T-cell (primary cell): ENCODE measurements around the gene PLXNB3. TPM values are rescaled to one million over a fixed set of nuclear protein-coding genes. Genes with fewer than 3 reads are reported as not detected.
"Not testable (repeated sequence)": the region's sequence is repeated elsewhere in the genome, so short reads cannot be mapped to it uniquely, and the experiment has no call there.

Source experiments
- ATAC-seq, 4 experiments: fragments of 200-7000 bp in 3 of 4; fragments of 150-1000 bp in 1 of 4; cut with Tn5 transposase; replicated peaks in 1 of 4; 1 replicate in 3 of 4; 2 replicates in 1 of 4; pipeline ENCODE4 v1.10.0; 2021; ENCODE audit warnings: moderate library complexity in 3 of 4, mild to moderate bottlenecking in 2 of 4, moderate number of reproducible peaks in 1 of 4
- CTCF ChIA-PET, 2 donors: fragments of 300-600 bp; sonication (Branson Sonifier 250); formaldehyde crosslinking; loops; one replicate each; lab custom pipeline; 2022; ENCODE audit warnings: antibody characterized with exemption in 2 of 2; lab: Charles Lee
- POLR2A ChIA-PET, 2 donors: fragments of 300-600 bp; sonication (Branson Sonifier 250); formaldehyde crosslinking; loops; one replicate each; lab custom pipeline; 2022; ENCODE audit warnings: antibody characterized with exemption in 2 of 2; lab: Charles Lee
- DNase-seq, 35 experiments: peaks; one replicate each; pipeline versions ENCODE4 v3.0.0 to v3.0.0-alpha.2; 2013 to 2023
- H3K27ac ChIP-seq: one replicate; pipeline ENCODE4 v1.5.1; 2013; ENCODE audit warnings: low read length
- H3K27me3 ChIP-seq, 2 experiments: replicated peaks in 1 of 2; 1 replicate in 1 of 2; 2 replicates in 1 of 2; pipeline versions ENCODE4 v1.6.1 to v1.7.0; 2013; ENCODE audit warnings: low read length in 1 of 2, mixed read lengths in 1 of 2; ENCODE audit not compliant: control insufficient read depth in 2 of 2, insufficient read depth in 2 of 2; ENCODE audit errors: extremely low read depth in 1 of 2
- H3K36me3 ChIP-seq, 2 donors: 1 replicate in 1 of 2; 2 replicates in 1 of 2; pipeline versions ENCODE4 v1.6.1 to v1.7.0; 2013; ENCODE audit warnings: low read length in 1 of 2; ENCODE audit not compliant: control insufficient read depth in 2 of 2, insufficient read depth in 1 of 2; ENCODE audit errors: extremely low read depth in 1 of 2
- H3K4me1 ChIP-seq, 2 experiments: 1 replicate in 1 of 2; 2 replicates in 1 of 2; pipeline versions ENCODE4 v1.6.1 to v1.7.0; 2013; ENCODE audit warnings: low read length in 2 of 2, mixed read lengths in 1 of 2; ENCODE audit not compliant: insufficient read depth in 2 of 2, control insufficient read depth in 1 of 2; ENCODE audit errors: extremely low read depth in 1 of 2
- H3K4me3 ChIP-seq, 2 donors: 1 replicate in 1 of 2; 2 replicates in 1 of 2; pipeline versions ENCODE4 v1.5.1 to v1.7.0; 2013; ENCODE audit warnings: mild to moderate bottlenecking in 2 of 2, low read length in 1 of 2, moderate library complexity in 1 of 2; ENCODE audit not compliant: control insufficient read depth in 1 of 2; ENCODE audit errors: extremely low read depth in 1 of 2
- H3K9me3 ChIP-seq: 2 replicates; pipeline ENCODE4 v1.7.0; 2013
- H3K27ac Mint-ChIP-seq, 2 donors: one replicate each; pipeline ENCODE4 v1.8.0; 2020 to 2021; ENCODE audit warnings: mild to moderate bottlenecking in 2 of 2, mixed read lengths in 2 of 2
- H3K27me3 Mint-ChIP-seq, 2 donors: one replicate each; pipeline ENCODE4 v1.8.0; 2021 to 2022; ENCODE audit warnings: mixed read lengths in 2 of 2
- H3K36me3 Mint-ChIP-seq: one replicate; pipeline ENCODE4 v1.8.0; 2021; ENCODE audit warnings: mixed read lengths
- H3K4me1 Mint-ChIP-seq, 3 donors: one replicate each; pipeline ENCODE4 v1.8.0; 2020 to 2022; ENCODE audit warnings: mixed read lengths in 3 of 3, mild to moderate bottlenecking in 1 of 3
- H3K4me3 Mint-ChIP-seq, 3 donors: one replicate each; pipeline ENCODE4 v1.8.0; 2020 to 2022; ENCODE audit warnings: mild to moderate bottlenecking in 3 of 3, mixed read lengths in 3 of 3, moderate library complexity in 3 of 3
- H3K9me3 Mint-ChIP-seq, 3 donors: one replicate each; pipeline ENCODE4 v1.8.0; 2020 to 2022; ENCODE audit warnings: mixed read lengths in 3 of 3
- WGBS: methylation state at CpG from one replicate; pipeline ENCODE4 v1.1.5; 2013; ENCODE audit warnings: missing lambda C conversion rate; ENCODE audit not compliant: insufficient coverage; 5-methylcytosine and 5-hydroxymethylcytosine counted together
- total RNA-seq, 35 experiments: library from RNA in 6 of 35; stranded (reverse) in 6 of 35; fragments of 120-200 nt in 1 of 35; gene quantifications; one replicate each; pipeline versions ENCODE4 v1.2.1 to v1.2.4 and lab custom pipeline; 2013 to 2026

The PLXNB3 gene
- total RNA-seq, 5 donors from 2014 or later (not counting 1 experiment from before 2014, with no cell fraction given) = 0.28 to 0.47 (median 0.43) TPM; not detected in 1

DNA sequence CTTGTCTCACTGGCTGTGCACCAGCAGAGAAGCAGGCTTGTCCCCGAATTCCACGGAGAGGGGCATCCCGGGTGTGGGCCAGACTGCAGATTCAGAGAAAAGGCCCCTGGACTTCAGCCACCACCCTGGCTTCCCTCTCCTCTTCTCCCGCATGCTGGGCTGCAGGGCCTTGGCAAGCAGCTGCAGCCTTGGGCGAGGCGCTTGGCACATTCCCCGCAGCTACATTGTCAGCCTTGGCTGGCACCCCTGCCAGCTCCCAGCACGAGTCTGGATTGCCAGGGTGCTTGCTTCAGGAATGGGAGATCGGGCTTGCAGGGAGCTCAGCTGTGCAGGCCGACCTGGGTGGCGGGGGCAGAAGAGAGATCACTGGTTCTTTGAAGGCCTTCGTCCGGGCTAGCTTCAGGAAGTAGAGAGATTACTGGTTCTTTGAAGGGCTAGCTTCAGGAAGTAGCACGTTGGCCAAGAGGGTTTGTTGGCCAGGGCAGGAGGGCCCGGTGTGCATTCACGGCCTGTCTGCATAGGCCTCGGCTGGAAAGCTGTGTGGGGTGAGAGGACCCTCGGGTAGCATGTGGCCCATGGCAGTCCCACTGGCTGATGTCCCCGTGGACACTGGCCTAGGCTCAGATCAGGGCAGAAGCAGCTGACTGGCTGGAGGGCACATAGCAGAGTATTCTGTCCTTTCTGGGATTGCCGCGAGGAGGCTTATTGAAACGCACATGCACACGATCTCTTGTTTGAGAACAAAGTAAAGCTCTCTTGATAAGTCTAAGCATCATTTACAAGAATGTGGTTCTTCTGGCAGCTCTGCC, 36.7 kb upstream of the PLXNB3 start:
- H3K27ac Mint-ChIP-seq = peak overlapping the region; percentile 19 to 79
- no peaks in the 10 kb centered on the region for H3K27me3 ChIP-seq
- POLR2A ChIA-PET = no interaction called here
- peak overlapping the region; percentile 81 for H3K27ac ChIP-seq
- H3K36me3 Mint-ChIP-seq = peaks cover 13% of the 10 kb centered on the region
- H3K27me3 Mint-ChIP-seq = peaks cover 0 to 4% of the 10 kb centered on the region in 2 donors
- 25% methylated on average over 7 of the region's 23 CpGs for WGBS
- peaks cover 5 to 6% (median 5%) of the 10 kb centered on the region in 3 donors for H3K9me3 Mint-ChIP-seq
- peaks cover 20 to 44% (median 27%) of the 10 kb centered on the region in 3 donors for H3K4me1 Mint-ChIP-seq
- CTCF ChIA-PET = no interaction called here
- H3K4me3 Mint-ChIP-seq = peak overlapping the region; percentile 53 to 70 (median 56)
- H3K36me3 ChIP-seq = peaks cover 4 to 8% of the 10 kb centered on the region in 2 donors
- H3K9me3 ChIP-seq = no peaks in the 10 kb centered on the region
- no peak for ATAC-seq
- H3K4me1 ChIP-seq = peaks cover 3 to 51% of the 10 kb centered on the region in 2 experiments
- peak in 1 of 35 experiments; percentile 3 for DNase-seq
- H3K4me3 ChIP-seq = peak overlapping the region in 1 of 2 donors; percentile 35

DNA sequence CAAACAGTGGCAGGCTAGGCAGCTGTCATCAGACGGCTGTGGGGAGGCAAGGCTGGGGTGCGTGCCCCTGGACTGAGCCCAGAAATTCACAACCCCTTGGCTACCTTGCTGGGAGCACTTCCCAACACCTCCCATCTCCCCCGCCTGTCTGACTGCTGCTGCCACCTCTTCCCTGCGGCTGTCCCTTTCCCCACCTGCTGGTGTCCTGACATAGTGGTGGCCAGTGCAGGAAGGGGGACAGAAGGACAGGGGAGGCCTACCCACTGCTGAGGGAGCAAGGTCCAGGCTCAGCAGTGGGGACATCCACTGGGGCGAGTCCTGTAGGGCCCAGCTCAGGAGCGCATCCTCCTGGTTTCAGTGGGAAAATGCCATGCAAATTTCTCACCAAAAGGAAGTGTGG, 36.0 kb upstream of the PLXNB3 start:
- Histone ChIP-seq H3K36me3 (peaks cover 4 to 5% of the 10 kb centered on the region in 2 donors), H3K27me3 (no peaks in the 10 kb centered on the region), H3K4me3 (no peak overlapping the region), H3K27ac (no peak overlapping the region), H3K9me3 (no peaks in the 10 kb centered on the region), H3K4me1 (peaks cover 0 to 45% of the 10 kb centered on the region in 2 experiments)
- H3K36me3 Mint-ChIP-seq = peaks cover 13% of the 10 kb centered on the region
- CTCF ChIA-PET = no interaction called here
- H3K27me3 Mint-ChIP-seq = peaks cover 0 to 3% of the 10 kb centered on the region in 2 donors
- ATAC-seq (no peak), DNase-seq (no peak)
- no peak overlapping the region for H3K4me3 Mint-ChIP-seq
- 100% methylated on average over 2 of the region's 6 CpGs for WGBS
- H3K27ac Mint-ChIP-seq = peak overlapping the region; percentile 19 to 28
- H3K9me3 Mint-ChIP-seq = peaks cover 5 to 6% (median 5%) of the 10 kb centered on the region in 3 donors
- POLR2A ChIA-PET = no interaction called here
- H3K4me1 Mint-ChIP-seq = peaks cover 15 to 37% (median 23%) of the 10 kb centered on the region in 3 donors

DNA sequence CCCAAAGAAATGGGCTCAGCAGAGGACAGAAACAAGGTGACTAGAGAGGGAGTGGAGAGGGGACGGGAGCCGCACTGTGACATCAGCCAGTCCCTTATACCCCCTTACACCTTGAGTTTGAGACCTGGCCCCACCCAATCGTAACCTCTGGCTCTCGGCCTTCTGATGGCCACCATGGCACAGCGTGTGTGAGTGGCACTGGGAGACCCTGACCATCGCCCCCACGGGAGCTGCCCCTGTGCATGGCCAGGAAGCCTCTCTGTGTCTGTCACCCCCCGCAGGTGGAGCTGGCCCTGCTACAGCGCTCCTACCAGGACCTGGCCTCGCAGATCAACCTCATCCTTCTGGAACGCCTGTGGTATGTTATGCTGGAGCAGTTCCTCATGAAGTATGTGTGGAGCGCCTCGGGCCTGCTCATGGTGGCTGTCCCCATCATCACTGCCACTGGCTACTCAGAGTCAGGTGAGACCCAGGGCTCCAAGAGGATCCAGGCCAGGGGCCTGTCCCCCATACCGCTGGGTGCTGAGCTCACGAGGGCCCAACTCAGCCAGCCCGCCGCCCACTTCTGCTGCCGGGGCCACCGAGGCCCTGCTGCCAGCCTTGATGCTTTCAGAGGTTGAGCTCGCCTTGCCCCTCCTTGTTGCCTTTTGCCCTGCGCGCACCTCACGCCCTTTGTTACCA, 35.0 kb upstream of the PLXNB3 start:
- no peak for DNase-seq
- Mint-ChIP-seq H3K4me1 (peaks cover 15 to 33% (median 23%) of the 10 kb centered on the region in 3 donors), H3K27ac (peak overlapping the region; percentile 55 to 64), H3K27me3 (peaks cover 0 to 3% of the 10 kb centered on the region in 2 donors), H3K36me3 (peaks cover 13% of the 10 kb centered on the region), H3K4me3 (no peak overlapping the region), H3K9me3 (peaks cover 5 to 6% (median 5%) of the 10 kb centered on the region in 3 donors)
- no peak for ATAC-seq
- Histone ChIP-seq H3K36me3 (peaks cover 4 to 5% of the 10 kb centered on the region in 2 donors), H3K9me3 (no peaks in the 10 kb centered on the region), H3K4me3 (no peak overlapping the region), H3K27ac (no peak overlapping the region), H3K4me1 (peaks cover 0 to 41% of the 10 kb centered on the region in 2 experiments), H3K27me3 (no peaks in the 10 kb centered on the region)
- ChIA-PET CTCF (no interaction called here), POLR2A (no interaction called here)
- 94% methylated on average over 12 of the region's 23 CpGs for WGBS

DNA sequence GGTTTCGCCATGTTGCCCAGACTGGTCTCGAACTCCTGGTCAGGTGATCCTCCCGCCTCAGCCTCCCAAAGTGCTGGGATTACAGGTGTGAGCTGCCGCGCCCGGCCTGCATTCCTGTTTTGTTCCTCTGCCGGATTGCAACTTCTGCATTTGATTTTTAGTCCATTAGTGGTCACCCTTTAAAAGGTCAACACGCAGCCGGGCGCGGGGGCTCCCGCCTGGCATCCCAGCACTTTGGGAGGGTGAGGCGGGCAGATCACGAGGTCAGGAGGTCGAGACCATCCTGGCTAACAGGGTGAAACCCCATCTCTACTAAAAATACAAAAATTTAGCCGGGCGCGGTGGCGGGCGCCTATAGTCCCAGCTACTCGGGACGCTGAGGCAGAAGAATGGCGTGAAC, 33.9 kb upstream of the PLXNB3 start:
- H3K27me3 Mint-ChIP-seq, H3K4me3 ChIP-seq, H3K4me3 Mint-ChIP-seq, H3K27ac Mint-ChIP-seq, H3K9me3 Mint-ChIP-seq, H3K9me3 ChIP-seq, DNase-seq, ATAC-seq, CTCF ChIA-PET, H3K36me3 ChIP-seq, POLR2A ChIA-PET, H3K27ac ChIP-seq, H3K27me3 ChIP-seq: not testable (repeated sequence)
- H3K4me1 ChIP-seq = peaks cover 0 to 38% of the 10 kb centered on the region in 2 experiments
- peaks cover 17% of the 10 kb centered on the region for H3K36me3 Mint-ChIP-seq
- peaks cover 15 to 38% (median 23%) of the 10 kb centered on the region in 3 donors for H3K4me1 Mint-ChIP-seq
- 100% methylated on average over 9 of the region's 23 CpGs for WGBS

DNA sequence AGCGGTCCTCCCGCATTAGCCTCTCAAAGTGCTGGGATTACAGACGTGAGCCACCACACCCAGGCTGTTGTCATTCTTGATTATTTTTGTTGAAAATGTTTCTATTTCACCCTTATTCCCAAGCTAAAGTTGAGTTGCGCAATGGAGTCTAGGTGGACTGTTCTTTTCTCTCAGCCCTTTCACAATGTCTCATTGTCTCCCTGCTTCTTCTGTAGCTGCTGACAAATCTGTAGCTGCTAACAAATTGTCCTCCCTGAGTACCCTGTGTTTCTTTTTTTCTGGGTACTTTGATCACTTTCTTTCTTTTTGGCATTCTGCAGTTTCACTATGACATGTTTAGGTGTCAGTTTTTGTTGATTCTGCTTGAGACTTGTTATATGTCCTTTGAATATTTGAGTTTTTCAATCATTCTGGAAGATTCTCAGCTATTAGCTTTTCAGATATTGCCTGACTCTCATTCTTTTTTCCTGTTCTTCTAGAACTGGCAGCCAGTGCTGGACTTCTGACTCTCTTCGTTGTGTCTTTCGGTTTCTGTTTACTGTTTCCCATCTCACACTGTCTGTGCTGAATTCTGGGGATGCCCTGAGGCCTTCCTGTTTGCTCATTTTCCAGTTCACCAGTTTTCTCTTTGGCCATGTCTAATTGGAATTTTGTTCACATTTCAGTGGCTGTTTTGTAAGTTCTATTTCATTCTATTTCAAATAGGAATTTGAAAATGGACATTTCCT, 32.8 kb upstream of the PLXNB3 start:
- Histone ChIP-seq H3K4me1 (peaks cover 0 to 30% of the 10 kb centered on the region in 2 experiments), H3K27me3 (no peaks in the 10 kb centered on the region), H3K27ac (no peak overlapping the region), H3K36me3 (peaks cover 5 to 6% of the 10 kb centered on the region in 2 donors), H3K9me3 (no peaks in the 10 kb centered on the region), H3K4me3 (no peak overlapping the region)
- DNase-seq (peak in 1 of 35 experiments; percentile 11), ATAC-seq (no peak)
- Mint-ChIP-seq H3K36me3 (peaks cover 22% of the 10 kb centered on the region), H3K9me3 (peaks cover 5 to 6% (median 5%) of the 10 kb centered on the region in 3 donors), H3K4me1 (peaks cover 15 to 38% (median 27%) of the 10 kb centered on the region in 3 donors), H3K4me3 (no peak overlapping the region), H3K27me3 (peaks cover 0 to 3% of the 10 kb centered on the region in 2 donors), H3K27ac (peak overlapping the region; percentile 69 to 71)
- no CpG with 5 or more reads among the region's 6 CpGs for WGBS
- ChIA-PET POLR2A (interaction anchor here in 1 of 2 donors (0.8 kb wide), 1 partner anchor 122 kb away, joined by 3 read pairs; no protein-coding TSS in a partner anchor), CTCF (no interaction called here)

DNA sequence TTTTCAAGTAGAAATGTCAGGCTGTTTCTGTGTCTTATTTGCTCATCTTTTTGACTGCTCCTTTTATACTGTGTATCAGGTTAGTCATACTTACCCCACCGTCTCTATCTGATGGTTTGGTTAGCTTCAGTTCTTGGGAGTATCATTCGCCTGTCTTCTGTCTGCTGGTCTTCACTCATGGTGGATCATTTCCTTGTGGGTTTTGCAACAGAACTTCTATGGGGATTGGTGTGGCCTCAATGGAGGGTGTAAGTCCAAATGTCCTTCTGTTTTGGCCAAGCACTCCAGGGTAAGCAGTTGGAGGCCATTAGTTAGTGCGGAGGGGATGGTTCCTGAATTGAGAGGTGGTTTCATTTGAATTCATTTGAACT, 32.2 kb upstream of the PLXNB3 start:
- Histone ChIP-seq H3K9me3 (no peaks in the 10 kb centered on the region), H3K27ac (no peak overlapping the region), H3K36me3 (peaks cover 6 to 10% of the 10 kb centered on the region in 2 donors), H3K27me3 (no peaks in the 10 kb centered on the region), H3K4me1 (peaks cover 0 to 24% of the 10 kb centered on the region in 2 experiments), H3K4me3 (no peak overlapping the region)
- ATAC-seq = no peak
- Mint-ChIP-seq H3K4me1 (peaks cover 15 to 35% (median 24%) of the 10 kb centered on the region in 3 donors), H3K4me3 (no peak overlapping the region), H3K27me3 (peaks cover 0 to 3% of the 10 kb centered on the region in 2 donors), H3K27ac (peak overlapping the region; percentile 69 to 71), H3K9me3 (peaks cover 5 to 6% (median 5%) of the 10 kb centered on the region in 3 donors), H3K36me3 (peaks cover 25% of the 10 kb centered on the region)
- CTCF ChIA-PET = no interaction called here
- no peak for DNase-seq
- WGBS = no CpG with 5 or more reads among the region's 3 CpGs
- POLR2A ChIA-PET = interaction anchor here in 1 of 2 donors (0.6 to 0.8 kb wide), 2 partner anchors 121 to 260 kb away, joined by 3 to 10 read pairs; no protein-coding TSS in a partner anchor
